Fibroblast of villous mesenchyme (primary cell): Measurements from ENCODE around the gene ZFAND3. TPM values are rescaled to one million over a fixed set of nuclear protein-coding genes. Genes with fewer than 3 reads are reported as not detected.

Experiments used
- DNase-seq: peaks from one replicate; pipeline ENCODE4 v3.0.0-alpha.2; 2010; ENCODE audit warnings: low read depth
- H3K4me3 ChIP-seq: 2 replicates; pipeline ENCODE4 v1.5.1; 2011; ENCODE audit warnings: low read depth, mild to moderate bottlenecking, low read length
- total RNA-seq: library from RNA; depleted of rRNA; stranded (reverse); fragments of >200 nt; gene quantifications from 2 replicates; pipeline ENCODE4 v1.2.3, GENCODE V29; 2012
- TF ChIP-seq, protein P1 (sequence below): IDR thresholded peaks from 2 replicates; pipeline ENCODE4 v1.5.1; 2012; ENCODE audit warnings: low read depth, mild to moderate bottlenecking, low read length; ENCODE audit not compliant: insufficient read depth

Gene ZFAND3
- total RNA-seq, 1 donor = 20.3 TPM

DNA sequence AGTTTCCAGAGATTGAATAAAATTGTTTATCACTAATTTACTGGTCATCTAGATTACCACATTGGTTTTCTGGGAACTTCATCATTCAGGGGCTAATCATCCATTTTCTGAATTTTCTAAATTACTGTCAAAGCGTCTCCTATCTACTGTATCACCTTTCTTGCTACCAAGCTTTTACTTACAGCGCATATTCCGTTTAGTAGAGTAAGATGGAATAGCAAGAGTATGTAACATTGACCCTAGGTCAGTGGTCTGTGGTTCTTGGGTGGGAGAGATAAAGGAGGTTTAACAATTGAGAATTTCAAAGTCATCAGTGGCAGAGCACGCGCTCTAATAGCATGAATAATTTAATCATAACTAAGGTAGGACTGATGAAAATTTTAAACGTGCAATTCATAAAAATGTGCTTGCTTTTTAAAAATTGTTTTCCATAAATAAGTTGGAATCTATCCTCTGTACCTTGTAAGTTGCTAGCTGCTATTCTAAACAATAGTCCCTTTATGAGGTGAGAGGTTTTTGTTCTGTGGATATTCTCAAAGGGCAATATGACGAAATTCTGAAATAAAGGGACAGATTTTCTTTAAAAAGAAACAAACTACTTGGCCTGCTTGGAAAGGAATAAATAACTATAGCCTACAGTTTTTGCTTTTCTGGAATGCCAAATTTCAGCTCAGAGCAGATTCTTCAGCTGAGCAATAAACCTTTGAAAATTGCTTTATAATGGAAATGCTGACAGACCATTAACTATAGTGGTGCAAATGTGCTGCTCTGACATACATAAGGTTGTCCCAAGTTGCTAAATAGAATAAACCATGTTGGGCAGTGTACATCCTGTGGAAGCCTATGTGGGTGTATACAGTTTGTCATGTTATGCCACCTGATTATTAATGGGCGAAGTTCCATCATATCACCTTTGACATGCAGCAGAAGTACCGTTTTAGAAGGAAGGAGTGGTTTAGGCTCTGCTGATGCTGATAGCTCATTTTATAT, 84.1 kb downstream of the ZFAND3 start:
- DNase-seq = no peak
- TF ChIP-seq, protein P1, sequence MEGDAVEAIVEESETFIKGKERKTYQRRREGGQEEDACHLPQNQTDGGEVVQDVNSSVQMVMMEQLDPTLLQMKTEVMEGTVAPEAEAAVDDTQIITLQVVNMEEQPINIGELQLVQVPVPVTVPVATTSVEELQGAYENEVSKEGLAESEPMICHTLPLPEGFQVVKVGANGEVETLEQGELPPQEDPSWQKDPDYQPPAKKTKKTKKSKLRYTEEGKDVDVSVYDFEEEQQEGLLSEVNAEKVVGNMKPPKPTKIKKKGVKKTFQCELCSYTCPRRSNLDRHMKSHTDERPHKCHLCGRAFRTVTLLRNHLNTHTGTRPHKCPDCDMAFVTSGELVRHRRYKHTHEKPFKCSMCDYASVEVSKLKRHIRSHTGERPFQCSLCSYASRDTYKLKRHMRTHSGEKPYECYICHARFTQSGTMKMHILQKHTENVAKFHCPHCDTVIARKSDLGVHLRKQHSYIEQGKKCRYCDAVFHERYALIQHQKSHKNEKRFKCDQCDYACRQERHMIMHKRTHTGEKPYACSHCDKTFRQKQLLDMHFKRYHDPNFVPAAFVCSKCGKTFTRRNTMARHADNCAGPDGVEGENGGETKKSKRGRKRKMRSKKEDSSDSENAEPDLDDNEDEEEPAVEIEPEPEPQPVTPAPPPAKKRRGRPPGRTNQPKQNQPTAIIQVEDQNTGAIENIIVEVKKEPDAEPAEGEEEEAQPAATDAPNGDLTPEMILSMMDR = no peak
- H3K4me3 ChIP-seq = no peak overlapping the region

DNA sequence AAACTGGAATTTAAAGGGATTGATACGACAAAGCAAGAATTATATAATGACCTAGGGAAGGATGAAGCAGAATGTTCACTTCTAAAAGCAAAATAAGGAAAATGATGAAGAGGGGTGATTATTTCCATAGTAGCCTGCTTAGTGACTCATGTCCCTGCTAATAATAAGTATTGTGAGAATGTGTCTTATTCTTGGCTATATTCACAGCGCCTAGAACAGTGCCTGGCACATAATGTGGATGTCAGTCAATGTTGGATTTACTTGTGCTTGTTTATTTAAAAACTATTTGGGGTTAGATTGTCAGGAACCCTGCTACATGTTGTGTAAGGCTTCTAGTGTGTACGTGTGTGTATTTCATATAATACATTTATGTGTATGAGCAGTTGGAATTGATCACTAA, 85.1 kb downstream of the ZFAND3 start:
- TF ChIP-seq, protein P1 = no peak
- no peak overlapping the region for H3K4me3 ChIP-seq
- DNase-seq = no peak

DNA sequence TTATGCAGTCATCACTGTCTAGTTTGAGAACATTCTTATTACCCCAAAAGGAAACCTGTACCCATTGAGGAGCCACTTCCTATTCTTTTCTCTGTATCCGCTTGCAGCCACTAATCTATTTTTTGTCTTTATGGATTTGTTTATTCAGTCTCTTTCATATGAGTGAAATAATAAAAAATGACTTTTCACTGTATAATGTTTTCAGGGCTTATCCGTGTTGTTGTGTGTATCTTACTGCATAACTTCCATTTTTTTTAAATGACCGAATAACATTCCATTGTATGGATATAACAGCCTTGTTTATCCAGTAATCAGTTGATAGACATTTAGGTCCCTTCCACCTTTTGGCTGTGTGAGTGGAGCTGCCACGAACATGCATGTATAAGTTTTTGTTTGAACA, 86.6 kb downstream of the ZFAND3 start:
- DNase-seq = no peak
- TF ChIP-seq, protein P1 = no peak

DNA sequence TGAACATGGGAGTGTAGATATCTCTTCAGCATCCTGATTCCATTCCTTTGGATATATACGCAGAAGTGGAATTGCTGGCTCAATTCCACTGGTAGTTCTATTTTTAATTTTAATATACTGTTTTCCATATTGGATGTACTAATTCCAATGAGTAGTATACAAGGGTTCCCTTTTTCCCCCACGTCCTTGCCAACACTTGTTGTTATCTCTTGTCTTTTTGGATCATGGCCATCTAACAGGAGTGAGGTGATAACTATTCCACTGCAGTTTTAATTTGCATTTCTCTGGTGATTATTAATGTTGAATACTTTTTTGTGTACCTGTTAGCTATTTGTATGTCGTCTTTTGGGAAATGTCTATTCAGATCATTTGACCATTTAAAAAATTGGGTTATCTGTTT, 91.5 kb downstream of the ZFAND3 start:
- TF ChIP-seq, protein P1 = no peak
- no peak overlapping the region for H3K4me3 ChIP-seq
- no peak for DNase-seq

More for the DNA sequence above, 86.6 kb downstream of the ZFAND3 start:
- no peak overlapping the region for H3K4me3 ChIP-seq

DNA sequence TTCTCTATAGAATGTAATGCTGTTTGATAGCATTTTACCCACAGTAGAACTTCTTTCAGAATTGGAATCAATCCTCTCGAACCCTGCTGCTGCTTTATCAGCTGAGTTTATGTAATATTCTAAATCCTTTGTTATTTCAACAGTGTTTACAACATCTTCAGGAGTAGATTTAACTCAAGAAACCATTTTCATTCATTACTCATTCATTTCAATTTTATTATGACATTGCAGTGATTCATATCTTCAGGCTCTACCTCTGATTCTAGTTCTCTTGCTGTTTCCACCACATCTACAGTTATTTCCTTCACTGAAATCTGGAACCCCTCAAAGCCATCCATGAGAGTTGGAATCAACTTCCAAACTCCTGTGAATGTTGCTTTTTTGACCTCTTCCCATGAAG, 93.7 kb downstream of the ZFAND3 start:
- no peak overlapping the region for H3K4me3 ChIP-seq
- TF ChIP-seq, protein P1 = no peak
- DNase-seq = peak; percentile 13

DNA sequence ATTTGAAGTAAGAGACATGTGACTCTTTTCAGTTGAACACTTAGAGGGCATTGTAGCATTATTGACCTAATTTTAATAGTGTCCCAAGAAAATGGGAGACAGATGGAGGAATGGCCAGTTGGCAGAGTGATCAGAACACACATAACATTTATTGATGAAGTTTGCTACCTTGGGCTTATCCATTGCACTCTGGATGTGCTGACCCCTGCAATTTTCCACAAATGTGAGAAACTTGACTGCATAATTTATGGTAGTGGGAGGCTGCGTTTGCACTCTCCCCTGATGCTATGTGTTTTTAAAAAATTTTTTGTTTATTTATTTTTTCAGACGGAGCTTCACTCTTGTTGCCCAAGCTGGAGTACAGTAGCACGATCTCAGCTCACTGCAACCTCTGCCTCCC, 95.9 kb downstream of the ZFAND3 start:
- no peak for DNase-seq
- TF ChIP-seq, protein P1 = no peak
- H3K4me3 ChIP-seq = no peak overlapping the region

DNA sequence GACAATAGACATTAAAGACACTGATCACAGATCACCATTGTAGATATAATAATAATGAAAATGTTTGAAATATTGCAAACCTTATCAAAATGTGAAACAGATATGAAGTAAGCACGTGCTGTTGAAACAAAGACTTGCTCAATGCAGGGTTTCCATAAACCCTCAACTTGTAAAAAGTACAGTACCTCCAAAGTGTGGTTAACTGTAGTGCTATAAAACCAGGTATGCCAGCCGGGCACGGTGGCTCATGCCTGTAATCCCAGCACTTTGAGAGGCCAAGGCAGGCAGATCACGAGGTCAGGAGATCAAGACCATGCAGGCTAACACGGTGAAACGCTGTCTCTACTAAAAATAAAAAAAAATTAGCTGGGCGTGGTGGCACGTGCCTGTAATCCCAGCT, 96.6 kb downstream of the ZFAND3 start:
- no peak overlapping the region for H3K4me3 ChIP-seq
- DNase-seq = no peak
- TF ChIP-seq, protein P1 = no peak
